HG03342 (cell line): ENCODE measurements around the gene STAG3.

Source experiments
- ATAC-seq: cut with Tn5 transposase; IDR thresholded peaks from one replicate; pipeline ENCODE4 v1.9.1; 2021; ENCODE audit warnings: mild to moderate bottlenecking, moderate library complexity; ENCODE audit not compliant: unreplicated experiment

STAG3 gene

GRCh38 chr7:100155553-100156317 is 22.0 kb upstream of the STAG3 start:
- no peak for ATAC-seq

- ATAC-seq = no peak
These were observed 21.2 kb upstream of the STAG3 start for GRCh38 chr7:100156331-100157068.

DNA sequence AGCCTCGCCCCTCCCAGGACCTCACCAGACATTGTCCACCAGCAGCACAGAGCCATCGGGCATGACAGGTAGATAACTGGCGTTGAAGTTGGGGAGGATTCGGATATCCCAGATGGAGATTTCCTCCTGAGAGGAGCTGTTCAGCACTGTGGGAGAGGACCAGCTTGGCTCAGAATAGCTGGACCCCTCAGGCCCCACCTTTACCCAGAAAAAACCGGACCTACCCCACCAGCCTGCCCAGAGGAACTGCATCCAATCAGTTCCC is 20.7 kb upstream of the STAG3 start:
- ATAC-seq = no peak

DNA sequence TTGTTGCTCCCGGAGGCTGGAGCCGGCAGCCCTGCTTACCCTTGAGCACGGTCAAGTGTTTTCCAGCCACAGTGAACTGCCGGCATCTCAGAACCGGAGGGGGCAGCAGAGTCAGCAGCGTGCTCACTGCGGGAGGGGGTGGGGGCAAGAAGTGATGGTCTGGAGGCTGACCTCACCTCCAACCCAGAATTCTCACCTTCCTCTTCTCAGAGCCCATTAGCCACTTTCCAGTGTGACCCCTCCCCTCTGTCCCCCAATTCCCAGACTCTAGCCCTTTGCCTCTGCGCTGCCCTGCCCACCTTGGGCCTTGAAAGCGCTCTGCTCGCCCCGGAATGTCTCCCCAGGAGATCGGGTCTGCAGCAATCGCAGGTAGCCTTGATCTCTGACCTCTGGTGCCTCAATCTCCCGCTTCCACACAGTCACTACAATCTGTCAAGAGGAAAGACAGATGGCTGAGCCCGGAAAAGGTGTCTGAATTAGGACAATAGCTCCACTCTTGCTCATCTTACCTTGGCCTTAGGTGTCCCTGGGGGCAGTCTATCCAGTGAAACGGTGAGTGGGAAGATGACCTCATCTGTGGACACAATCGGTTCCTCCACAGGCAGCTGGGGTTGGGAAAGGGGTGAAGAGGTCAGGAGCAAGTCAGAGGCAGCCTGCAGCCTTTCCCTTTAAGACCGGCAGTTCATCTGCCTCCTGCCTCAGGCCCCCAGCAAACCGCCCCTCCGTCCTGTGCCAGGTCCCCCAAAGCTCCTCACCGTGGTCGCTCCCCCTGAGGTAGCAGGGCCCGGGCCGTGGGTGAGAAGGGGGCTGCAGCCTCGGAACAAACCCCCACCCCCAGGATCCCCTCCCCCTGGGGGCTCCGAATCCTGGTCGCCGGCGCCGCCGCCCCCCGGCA is 20.1 kb upstream of the STAG3 start:
- ATAC-seq = no peak

- peak; percentile 69 for ATAC-seq
These were observed 19.3 kb upstream of the STAG3 start, which contains the start of gene TRAPPC14 for GRCh38 chr7:100158229-100159098. Gene TRAPPC14, minus strand, starts transcription at chr7:100158723. Its CDS starts 224 bp downstream, at chr7:100158499.

- no peak for ATAC-seq
These were observed 18.6 kb upstream of the STAG3 start for GRCh38 chr7:100159099-100159623.

GRCh38 chr7:100160067-100160466 is 17.7 kb upstream of the STAG3 start:
- ATAC-seq = no peak

GRCh38 chr7:100163006-100163531 is 14.6 kb upstream of the STAG3 start:
- ATAC-seq = no peak

- no peak for ATAC-seq
These were observed 13.8 kb upstream of the STAG3 start for GRCh38 chr7:100163871-100164270.

- ATAC-seq = no peak
These were observed 11.3 kb upstream of the STAG3 start for GRCh38 chr7:100166317-100166940.

DNA sequence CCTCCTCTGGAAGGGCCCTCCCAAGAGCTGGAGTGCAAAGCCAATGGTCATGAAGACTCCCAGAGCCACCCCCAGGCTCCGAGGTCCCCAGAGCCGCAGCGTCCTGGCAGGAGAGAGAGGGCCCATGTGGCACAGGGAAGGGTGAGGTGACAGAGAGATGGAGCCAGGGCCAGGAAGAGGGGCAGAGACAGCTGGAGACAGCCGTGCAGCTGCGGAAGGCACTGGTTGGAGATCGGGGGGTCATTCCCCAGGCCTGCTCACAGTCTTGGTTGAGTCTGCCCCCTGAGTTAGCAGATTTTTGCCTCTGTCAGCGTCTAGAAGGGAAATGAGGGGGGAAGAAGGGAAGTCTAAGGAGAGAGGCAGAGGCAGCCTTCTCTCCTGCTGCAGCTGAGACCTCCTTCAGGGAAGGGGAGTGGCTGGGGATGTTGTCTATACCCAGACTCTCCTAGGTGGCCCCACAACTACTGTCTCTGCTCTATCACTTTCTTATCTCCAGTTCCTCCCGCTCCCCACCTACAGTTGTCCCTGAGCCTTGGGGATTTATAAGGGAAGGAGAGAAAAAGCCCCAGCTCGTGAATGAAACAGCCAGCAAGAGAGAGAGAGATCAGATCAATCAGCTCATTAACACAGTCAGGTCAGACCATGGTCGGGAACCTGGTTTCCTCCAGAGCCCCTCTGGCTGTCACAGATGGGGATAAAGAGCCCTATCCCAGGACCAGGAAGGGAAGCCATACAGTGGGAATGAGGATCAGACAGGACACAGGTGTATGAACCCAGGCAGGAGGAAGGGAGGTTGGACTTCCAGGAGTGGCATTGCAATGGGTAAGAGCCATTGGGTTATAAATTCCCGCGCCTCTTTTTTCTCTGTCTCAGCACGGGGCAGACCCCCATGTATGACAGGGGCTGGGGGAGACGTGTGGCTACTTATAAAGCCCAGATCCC is 10.5 kb upstream of the STAG3 start:
- ATAC-seq = no peak

- no peak for ATAC-seq
These were observed 9.8 kb upstream of the STAG3 start for GRCh38 chr7:100167912-100168323.

GRCh38 chr7:100169147-100169850 is 8.4 kb upstream of the STAG3 start:
- ATAC-seq = no peak

DNA sequence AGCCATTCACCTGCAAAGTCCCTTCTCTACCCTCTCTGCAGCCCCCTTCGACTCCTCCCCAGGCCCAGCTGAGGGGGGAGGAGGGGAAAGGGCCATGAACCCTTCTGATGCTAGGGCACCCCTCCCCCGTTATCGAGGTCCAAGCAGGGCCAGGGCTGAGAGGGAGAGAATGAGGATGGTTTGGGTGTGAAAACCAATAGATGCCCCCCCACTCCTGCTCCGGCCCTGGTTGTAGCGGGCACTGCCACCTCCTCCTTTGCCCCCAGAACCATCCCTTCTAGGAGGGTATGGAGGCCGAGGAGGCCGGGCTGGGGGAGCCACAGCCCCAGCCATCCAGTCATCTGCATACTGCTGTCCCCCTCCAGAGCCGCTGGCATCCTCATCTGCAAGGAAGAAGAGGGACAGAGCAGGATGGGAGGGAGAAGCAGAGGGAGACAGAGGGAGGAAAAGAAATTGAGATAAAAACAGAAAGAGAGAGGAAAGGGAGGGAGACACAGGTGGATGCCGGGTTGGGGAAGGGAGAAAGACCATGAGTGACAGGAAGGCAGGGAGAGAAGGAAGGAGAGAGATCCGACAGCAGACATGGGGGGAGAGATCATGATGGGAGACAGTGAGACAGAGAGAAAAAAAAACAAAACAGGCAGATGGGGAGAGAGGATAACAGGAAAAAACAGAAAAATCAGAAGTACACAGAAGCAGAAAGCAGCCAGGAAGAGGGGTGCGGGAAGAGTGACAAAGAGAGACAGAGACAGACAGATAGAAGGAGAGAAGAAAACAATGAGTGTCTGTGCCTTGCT is 7.4 kb upstream of the STAG3 start:
- no peak for ATAC-seq

- no peak for ATAC-seq
These were observed 6.5 kb upstream of the STAG3 start for GRCh38 chr7:100171087-100171681.

- no peak for ATAC-seq
These were observed 5.9 kb upstream of the STAG3 start for GRCh38 chr7:100171840-100172239.
